ENCODE measurements around the gene DGKI.

DGKI gene

GRCh38 chr7:137538361-137538762 lies 308.4 kb downstream of the DGKI start (continued):
- TF ChIP-seq ZNF280C (tag by site-specific recombination; IDR thresholded peaks at IDR 0.05), result no peak
- TF ChIP-seq ZSCAN23 (tag by site-specific recombination; IDR thresholded peaks at IDR 0.05), result no peak
- no peak for TF ChIP-seq ZSCAN16 (tag by site-specific recombination; IDR thresholded peaks at IDR 0.05)
- TF ChIP-seq ZFP69B (tag by site-specific recombination; IDR thresholded peaks at IDR 0.05), result no peak
- TF ChIP-seq ZNF555 (tag by site-specific recombination; conservative IDR thresholded peaks at IDR 0.05), result no peak
- TF ChIP-seq RBAK (tag by site-specific recombination; IDR thresholded peaks at IDR 0.05), result no peak
- TF ChIP-seq ZSCAN4 (tag by site-specific recombination; IDR thresholded peaks at IDR 0.05), result no peak
- no peak for TF ChIP-seq ZNF664 (tag by site-specific recombination; IDR thresholded peaks at IDR 0.05)
- no peak for TF ChIP-seq ZNF513 (tag by site-specific recombination; IDR thresholded peaks at IDR 0.05)
- TF ChIP-seq OSR2 (tag by site-specific recombination; IDR thresholded peaks at IDR 0.05), result no peak
- no peak for TF ChIP-seq ZNF302 (tag by site-specific recombination; IDR thresholded peaks at IDR 0.05; ENCODE audit: low read depth)

GRCh38 chr7:137535579-137535978 lies 311.2 kb downstream of the DGKI start:
- H3K27ac ChIP-seq (ENCODE audit: extremely low read depth, low read depth, low read length), result no peak overlapping the region
- no peak overlapping the region for H3K4me3 ChIP-seq (ENCODE audit: low read depth, low read length)
- ChIA-PET POLR2A (no interaction called here), CTCF (no interaction called here)
- no peaks in the 10 kb centered on the region for H3K9me3 ChIP-seq (ENCODE audit: control insufficient read depth, insufficient read depth, low read depth, low read length)
- no peaks in the 10 kb centered on the region for H3K36me3 ChIP-seq (ENCODE audit: control insufficient read depth in 2 of 2, insufficient read depth in 1 of 2, low read length in 2 of 2)
- H3K4me1 ChIP-seq (ENCODE audit: control insufficient read depth, insufficient read depth, low read length), result no peaks in the 10 kb centered on the region
- no peak for TF ChIP-seq ZBTB48 (tag by site-specific recombination; IDR thresholded peaks at IDR 0.05)
- no peak for TF ChIP-seq ZNF571 (tag by site-specific recombination; IDR thresholded peaks at IDR 0.05)
- TF ChIP-seq ZNF354C (tag by site-specific recombination; IDR thresholded peaks at IDR 0.05; ENCODE audit: borderline replicate concordance, low read depth), result no peak
- TF ChIP-seq ZNF2 (tag by site-specific recombination; IDR thresholded peaks at IDR 0.05), result no peak
- TF ChIP-seq SP3 (tag by site-specific recombination; IDR thresholded peaks at IDR 0.05), result no peak
- TF ChIP-seq ZNF777 (tag by site-specific recombination; IDR thresholded peaks at IDR 0.05; ENCODE audit: borderline replicate concordance), result no peak
- TF ChIP-seq ZNF473 (tag by site-specific recombination; IDR thresholded peaks at IDR 0.05), result no peak
- no peak for TF ChIP-seq KLF17 (tag by site-specific recombination; IDR thresholded peaks at IDR 0.05)
- TF ChIP-seq ZNF19 (tag by site-specific recombination; IDR thresholded peaks at IDR 0.05; ENCODE audit: low read depth), result no peak
- no peak for TF ChIP-seq ZNF792 (tag by site-specific recombination; IDR thresholded peaks at IDR 0.05)
- no peak for TF ChIP-seq ZNF239 (tag by site-specific recombination; IDR thresholded peaks at IDR 0.05)
- TF ChIP-seq ZNF513 (tag by site-specific recombination; IDR thresholded peaks at IDR 0.05), result no peak
- no peak for TF ChIP-seq ZNF529 (tag by site-specific recombination; IDR thresholded peaks at IDR 0.05; ENCODE audit: insufficient replicate concordance)
- TF ChIP-seq ZNF416 (tag by site-specific recombination; IDR thresholded peaks at IDR 0.05), result no peak
- TF ChIP-seq REST (tag by site-specific recombination; IDR thresholded peaks at IDR 0.05), result no peak
- no peak for TF ChIP-seq ZFP69B (tag by site-specific recombination; IDR thresholded peaks at IDR 0.05)
- TF ChIP-seq ZFP37 (tag by site-specific recombination; IDR thresholded peaks at IDR 0.05), result no peak
- no peak for TF ChIP-seq ZNF48 (tag by site-specific recombination; IDR thresholded peaks at IDR 0.05)
